Caco-2 (cell line): ENCODE results near the gene DOK3. TPM values are rescaled to one million over a fixed set of nuclear protein-coding genes. Genes with fewer than 3 reads are reported as not detected.

ENCODE experiments used
- BruUV-seq: library from RNA; stranded (reverse); fragments of 400-500 nt; replicated peaks from 2 replicates; lab custom pipeline; 2021; lab: Mats Ljungman, UMichigan
- CTCF ChIA-PET: fragments of 300-600 bp; sonication (Branson Sonifier 250); formaldehyde crosslinking; loops from one replicate; lab custom pipeline; 2022; ENCODE audit warnings: antibody characterized with exemption; lab: Charles Lee
- POLR2A ChIA-PET: fragments of 300-600 bp; sonication (Branson Sonifier 250); formaldehyde crosslinking; loops from one replicate; lab custom pipeline; 2022; ENCODE audit warnings: antibody characterized with exemption; lab: Charles Lee
- DNase-seq, 2 experiments: peaks; one replicate each; pipeline versions ENCODE4 v3.0.0 to v3.0.0-alpha.2; 2020 to 2022
- H3K27me3 ChIP-seq: replicated peaks from 2 replicates; pipeline ENCODE4 v1.6.0; 2011; ENCODE audit warnings: low read length; ENCODE audit not compliant: control insufficient read depth, insufficient read depth
- H3K36me3 ChIP-seq: 2 replicates; pipeline ENCODE4 v1.5.1; 2011; ENCODE audit warnings: low read length; ENCODE audit not compliant: control insufficient read depth, insufficient read depth
- H3K4me1 ChIP-seq: fragments of 250-450 bp; sonication (Bioruptor Pico); 2 replicates; pipeline ENCODE4 v1.5.1; 2020; ENCODE audit warnings: mild to moderate bottlenecking
- H3K4me3 ChIP-seq: 2 replicates; pipeline ENCODE4 v1.5.1; 2011; ENCODE audit warnings: low read depth, mild to moderate bottlenecking, control low read depth, low read length
- H3K9me3 ChIP-seq: fragments of 250-450 bp; sonication (Bioruptor Pico); 2 replicates; pipeline ENCODE4 v1.5.1; 2020; ENCODE audit warnings: mild to moderate bottlenecking, moderate library complexity
- H3K27ac Mint-ChIP-seq: one replicate; pipeline ENCODE4 v1.8.0; 2022; ENCODE audit warnings: mixed read lengths; ENCODE audit not compliant: unreplicated experiment
- H3K27me3 Mint-ChIP-seq: one replicate; pipeline ENCODE4 v1.8.0; 2022; ENCODE audit warnings: mixed read lengths; ENCODE audit not compliant: insufficient read depth, unreplicated experiment
- H3K36me3 Mint-ChIP-seq: one replicate; pipeline ENCODE4 v1.8.0; 2022; ENCODE audit warnings: mild to moderate bottlenecking, mixed read lengths; ENCODE audit not compliant: insufficient read depth, unreplicated experiment
- H3K4me1 Mint-ChIP-seq: one replicate; pipeline ENCODE4 v1.8.0; 2022; ENCODE audit warnings: low read depth, mixed read lengths; ENCODE audit not compliant: unreplicated experiment
- H3K4me3 Mint-ChIP-seq: one replicate; pipeline ENCODE4 v1.8.0; 2022; ENCODE audit warnings: mild to moderate bottlenecking, moderate library complexity, mixed read lengths; ENCODE audit not compliant: unreplicated experiment
- H3K9me3 Mint-ChIP-seq: one replicate; pipeline ENCODE4 v1.8.0; 2022; ENCODE audit warnings: mixed read lengths; ENCODE audit not compliant: unreplicated experiment
- CTCF ChIP-seq, 2 experiments: fragments of 200-600 bp in 1 of 2; IDR thresholded peaks; 1 replicate in 1 of 2; 2 replicates in 1 of 2; pipeline versions ENCODE4 v1.5.1 to v1.8.0; 2011 to 2022; ENCODE audit warnings: antibody characterized with exemption in 1 of 2, control low read depth in 1 of 2, inconsistent platforms in 1 of 2, low read depth in 1 of 2, low read length in 1 of 2, mild to moderate bottlenecking in 1 of 2, moderate library complexity in 1 of 2; ENCODE audit not compliant: insufficient read depth in 1 of 2, severe bottlenecking in 1 of 2, unreplicated experiment in 1 of 2
- intact Hi-C: fragments of 100-400 bp; cut with micrococcal nuclease; formaldehyde crosslinking; loops from one replicate; pipeline ENCODE4 v1.10.0; 2022; ENCODE audit not compliant: unreplicated experiment
- total RNA-seq: library from RNA; stranded (reverse); gene quantifications from 2 replicates; pipeline ENCODE4 v1.2.3, GENCODE V29; 2022

The DOK3 gene
- total RNA-seq, 1 experiment from 2014 or later: 7.9 TPM

GRCh38 chr5:177511796-177512675, 2.4 kb upstream of the DOK3 start:
- no peak overlapping the region for H3K4me3 Mint-ChIP-seq
- Histone ChIP-seq H3K27me3 (no peaks in the 10 kb centered on the region), H3K36me3 (peaks cover 13% of the 10 kb centered on the region), H3K9me3 (no peaks in the 10 kb centered on the region), H3K4me3 (no peak overlapping the region), H3K4me1 (peaks cover 5% of the 10 kb centered on the region; the same call in 1 of the 2 replicates)
- no peak overlapping the region for H3K27ac Mint-ChIP-seq
- POLR2A ChIA-PET: no interaction called here
- no peak for DNase-seq
- intact Hi-C loops: no loop called here
- H3K27me3 Mint-ChIP-seq: no peaks in the 10 kb centered on the region
- CTCF ChIA-PET: no interaction called here
- BruUV-seq: TSS peak; percentile 20
- peaks cover 65% of the 10 kb centered on the region for H3K36me3 Mint-ChIP-seq
- no peaks in the 10 kb centered on the region for H3K9me3 Mint-ChIP-seq
- peaks cover 12% of the 10 kb centered on the region for H3K4me1 Mint-ChIP-seq
- no peak for TF ChIP-seq CTCF (IDR thresholded peaks at IDR 0.05; ENCODE audit: insufficient read depth in 1 of 2, low read depth in 1 of 2, low read length in 1 of 2, severe bottlenecking in 1 of 2, unreplicated experiment in 1 of 2)

- DNase-seq: no peak
- ChIA-PET CTCF (no interaction called here), POLR2A (no interaction called here)
- Mint-ChIP-seq H3K27ac (no peak overlapping the region), H3K27me3 (no peaks in the 10 kb centered on the region), H3K9me3 (no peaks in the 10 kb centered on the region), H3K4me3 (no peak overlapping the region), H3K36me3 (peaks cover 56% of the 10 kb centered on the region), H3K4me1 (peaks cover 6% of the 10 kb centered on the region)
- H3K9me3 ChIP-seq: no peaks in the 10 kb centered on the region
- peaks cover 5% of the 10 kb centered on the region; the same call in 1 of the 2 replicates for H3K4me1 ChIP-seq
- no TSS peak for BruUV-seq
- intact Hi-C loops: no loop called here
- H3K4me3 ChIP-seq: no peak overlapping the region
- no peaks in the 10 kb centered on the region for H3K27me3 ChIP-seq
- no peak for TF ChIP-seq CTCF (IDR thresholded peaks at IDR 0.05; ENCODE audit: insufficient read depth in 1 of 2, low read depth in 1 of 2, low read length in 1 of 2, severe bottlenecking in 1 of 2, unreplicated experiment in 1 of 2)
- peaks cover 13% of the 10 kb centered on the region for H3K36me3 ChIP-seq
These were observed 1.6 kb upstream of the DOK3 start for GRCh38 chr5:177511181-177511580.

DNA sequence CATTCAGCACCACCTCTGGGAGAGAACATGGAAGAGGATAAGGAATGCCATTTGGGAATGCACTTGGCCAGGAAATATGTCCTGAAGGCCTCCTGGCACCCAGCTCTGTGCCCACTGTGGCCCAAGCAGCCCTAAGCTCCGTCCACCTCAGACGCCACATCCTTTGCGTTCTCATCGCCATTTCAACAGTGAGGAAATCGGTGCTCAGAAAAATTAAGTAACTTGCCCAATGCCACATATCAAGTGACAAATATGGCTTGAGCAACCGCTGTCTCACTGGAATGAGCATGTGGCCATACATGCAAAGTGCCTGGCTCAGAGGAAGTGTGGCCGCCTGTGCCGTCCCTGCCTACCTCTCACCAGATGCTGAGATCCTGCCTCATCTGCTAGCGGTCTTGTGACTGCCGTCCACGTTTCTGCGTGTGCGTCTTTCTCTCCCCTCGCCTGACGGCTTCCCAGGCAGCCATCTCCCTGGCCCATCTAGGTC, 984 bp upstream of the DOK3 start:
- Mint-ChIP-seq H3K36me3 (peaks cover 51% of the 10 kb centered on the region), H3K27me3 (no peaks in the 10 kb centered on the region), H3K9me3 (no peaks in the 10 kb centered on the region), H3K4me1 (peaks cover 6% of the 10 kb centered on the region), H3K4me3 (no peak overlapping the region), H3K27ac (no peak overlapping the region)
- no TSS peak for BruUV-seq
- peaks cover 13% of the 10 kb centered on the region for H3K36me3 ChIP-seq
- no peak for TF ChIP-seq CTCF (IDR thresholded peaks at IDR 0.05; ENCODE audit: insufficient read depth in 1 of 2, low read depth in 1 of 2, low read length in 1 of 2, severe bottlenecking in 1 of 2, unreplicated experiment in 1 of 2)
- H3K4me1 ChIP-seq: 0 out of 2 replicates have a peak, but pooled peaks cover under 1% of the 10 kb centered on the region
- no peak overlapping the region for H3K4me3 ChIP-seq
- ChIA-PET CTCF (no interaction called here), POLR2A (no interaction called here)
- DNase-seq: no peak
- no peaks in the 10 kb centered on the region for H3K27me3 ChIP-seq
- H3K9me3 ChIP-seq: no peaks in the 10 kb centered on the region
- intact Hi-C loops: no loop called here
